ENCODE data around the gene ZFP36L1.

ZFP36L1 gene

DNA sequence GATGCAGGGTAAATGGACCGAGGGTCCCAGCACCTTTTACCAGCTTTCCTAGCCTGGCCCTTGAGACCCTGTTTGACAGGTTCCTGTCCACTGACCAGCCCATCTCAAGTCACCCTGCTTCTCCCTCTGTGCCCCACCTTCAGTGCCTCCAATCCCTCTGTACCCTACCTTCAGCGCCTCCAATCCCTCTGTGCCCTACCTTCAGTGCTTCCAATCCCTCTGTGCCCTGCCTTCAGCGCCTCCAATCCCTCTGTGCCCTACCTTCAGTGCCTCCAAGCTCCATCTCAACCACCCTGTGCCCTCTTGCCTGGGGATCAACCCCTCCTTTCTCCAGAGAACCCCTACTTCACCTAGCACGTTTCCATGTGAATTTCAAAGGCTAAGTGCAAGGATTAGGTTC lies 54.3 kb downstream of the ZFP36L1 start:
- DNase-seq (ENCODE audit: low read depth) = no peak
